D341Med (cell line): ENCODE measurements around the gene ZBTB45.

Experiments
- DNase-seq: peaks from one replicate; pipeline ENCODE4 v3.0.0; 2012; ENCODE audit warnings: low spot score

Gene ZBTB45

GRCh38 chr19:58538257-58539168 lies 18.9 kb upstream of the ZBTB45 start:
- no peak for DNase-seq

- no peak for DNase-seq
Observed at GRCh38 chr19:58536852-58537798, 17.5 kb upstream of the ZBTB45 start.

GRCh38 chr19:58535857-58536256 lies 16.2 kb upstream of the ZBTB45 start:
- no peak for DNase-seq

GRCh38 chr19:58531034-58531840 lies 11.6 kb upstream of the ZBTB45 start:
- DNase-seq = no peak

- DNase-seq = no peak
Observed at GRCh38 chr19:58529405-58529804, 9.8 kb upstream of the ZBTB45 start.

- no peak for DNase-seq
Observed at GRCh38 chr19:58522709-58523108, 3.1 kb upstream of the ZBTB45 start.

- no peak for DNase-seq
Observed at GRCh38 chr19:58521651-58522050, 2.0 kb upstream of the ZBTB45 start.

- DNase-seq = no peak
Observed at GRCh38 chr19:58520257-58520599, 618 bp upstream of the ZBTB45 start.

GRCh38 chr19:58519087-58519354 lies 589 bp downstream of the ZBTB45 start:
- DNase-seq = peak; percentile 80

GRCh38 chr19:58518256-58519086 lies 1.1 kb downstream of the ZBTB45 start:
- no peak for DNase-seq

- no peak for DNase-seq
Observed at GRCh38 chr19:58516964-58517833, 2.4 kb downstream of the ZBTB45 start.

- no peak for DNase-seq
Observed at GRCh38 chr19:58516246-58516836, 3.3 kb downstream of the ZBTB45 start.

- DNase-seq = no peak
Observed at GRCh38 chr19:58515259-58515658, 4.4 kb downstream of the ZBTB45 start.

- no peak for DNase-seq
Observed at GRCh38 chr19:58514564-58515022, 5.0 kb downstream of the ZBTB45 start.

GRCh38 chr19:58513694-58514563 lies 5.7 kb downstream of the ZBTB45 start:
- DNase-seq = peak; percentile 99

GRCh38 chr19:58513213-58513693 lies 6.4 kb downstream of the ZBTB45 start:
- no peak for DNase-seq

- no peak for DNase-seq
Observed at GRCh38 chr19:58511353-58512208, 8.0 kb downstream of the ZBTB45 start, which contains the start of gene SLC27A5. TSS of gene SLC27A5 (minus strand) at chr19:58511992. CDS start at chr19:58511955, 37 bp downstream.
